Stimulated activated CD8-positive, alpha-beta memory T cell treated with anti-CD3 and anti-CD28 coated beads, Interleukin-4, amount 100 ng/mL, for 48 hours (primary cell): Measurements from ENCODE around the gene OSGIN1.

Experiments
- DNase-seq: peaks from one replicate; pipeline ENCODE4 v3.0.0-alpha.2; 2020

Gene OSGIN1

DNA sequence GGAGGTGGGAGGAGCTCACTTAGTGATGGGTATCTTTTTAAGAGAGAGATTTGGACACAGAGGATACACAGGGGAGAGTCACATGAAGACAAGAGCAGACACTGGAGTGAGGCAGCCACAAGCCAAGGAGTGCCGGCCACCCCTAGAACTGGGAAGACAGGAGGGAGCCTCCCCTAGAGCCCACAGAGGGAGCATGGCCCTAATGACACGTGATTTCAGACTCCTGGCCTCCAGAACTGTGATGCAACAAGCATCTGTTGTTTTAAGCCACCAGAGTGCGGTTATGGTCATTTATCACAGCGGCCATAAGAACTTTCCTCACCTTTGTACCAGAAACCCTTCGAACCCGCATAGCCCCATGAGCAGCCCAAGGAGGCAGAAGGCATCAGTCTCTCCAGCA, 56.2 kb downstream of the OSGIN1 start:
- no peak for DNase-seq

DNA sequence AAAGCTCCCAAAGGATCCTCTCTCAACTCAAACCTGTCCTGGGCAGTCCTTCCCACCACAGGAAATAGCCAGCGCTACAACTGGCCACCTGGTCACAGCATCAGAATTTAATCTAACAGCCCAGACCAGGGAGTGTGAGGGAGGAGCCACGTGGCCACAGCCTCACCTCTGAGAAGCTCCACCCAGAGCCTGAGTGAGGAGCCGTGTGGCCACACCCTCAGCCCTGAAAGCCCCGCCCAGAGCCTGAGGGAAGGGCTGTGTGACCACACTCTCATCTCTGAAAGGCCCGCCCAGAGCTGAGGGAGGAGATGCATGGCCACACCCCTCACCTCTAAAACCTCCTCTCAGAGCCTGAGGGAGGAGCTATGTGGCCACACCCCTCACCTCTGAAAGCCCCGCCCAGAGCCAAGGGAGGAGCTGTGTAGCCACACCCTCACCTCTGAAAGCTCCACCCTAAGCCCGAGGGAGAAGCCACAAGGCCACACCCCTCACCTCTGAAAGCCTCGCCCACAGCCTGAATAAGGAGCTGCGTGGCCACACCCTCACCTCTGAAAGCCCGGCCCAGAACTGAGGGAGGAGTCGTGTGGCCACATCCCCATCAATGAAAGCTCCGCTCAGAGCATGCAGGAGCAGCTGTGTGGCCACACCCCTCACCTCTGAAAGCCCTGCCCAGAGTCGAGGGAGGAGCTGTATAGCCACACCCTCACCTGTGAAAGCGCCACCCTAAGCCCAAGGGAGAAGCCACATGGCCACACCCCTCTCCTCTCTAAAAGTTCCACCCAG, 60.9 kb downstream of the OSGIN1 start:
- DNase-seq: peak; percentile 87

DNA sequence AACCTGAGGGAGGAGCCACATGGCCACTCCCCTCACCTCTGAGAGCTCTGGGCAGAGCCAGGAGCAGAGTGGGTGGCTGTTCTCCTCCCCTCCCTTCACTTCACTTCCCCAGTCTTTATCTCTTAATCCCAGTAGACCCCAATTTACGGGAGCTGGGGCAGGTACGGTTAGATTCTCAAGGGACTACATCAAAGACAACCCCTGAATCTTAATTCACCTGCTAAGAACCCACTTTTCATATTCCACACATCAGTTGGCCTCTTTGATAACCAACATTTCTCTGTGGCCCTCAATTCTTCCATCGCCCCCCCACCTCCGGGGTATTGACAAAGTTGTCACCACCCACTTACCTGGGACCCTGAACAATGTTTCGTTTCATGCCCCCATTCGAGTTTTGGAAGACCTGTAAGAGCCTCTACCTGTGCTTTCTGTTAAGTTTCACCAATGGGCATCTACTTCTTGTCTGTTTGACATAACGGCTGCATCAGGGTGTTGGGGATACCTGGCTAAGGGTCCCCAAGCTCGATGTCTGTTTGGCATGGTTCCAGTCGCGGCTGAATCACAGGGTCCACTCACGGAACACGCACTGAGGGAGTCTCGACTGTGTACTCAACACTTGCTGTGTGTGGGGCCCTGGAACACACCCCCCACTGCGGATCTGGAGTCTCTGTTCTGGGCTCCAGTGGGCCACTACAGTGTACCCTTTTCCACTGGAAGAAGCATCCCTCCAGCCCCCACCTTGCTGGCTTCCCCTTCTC, 61.7 kb downstream of the OSGIN1 start:
- no peak for DNase-seq

DNA sequence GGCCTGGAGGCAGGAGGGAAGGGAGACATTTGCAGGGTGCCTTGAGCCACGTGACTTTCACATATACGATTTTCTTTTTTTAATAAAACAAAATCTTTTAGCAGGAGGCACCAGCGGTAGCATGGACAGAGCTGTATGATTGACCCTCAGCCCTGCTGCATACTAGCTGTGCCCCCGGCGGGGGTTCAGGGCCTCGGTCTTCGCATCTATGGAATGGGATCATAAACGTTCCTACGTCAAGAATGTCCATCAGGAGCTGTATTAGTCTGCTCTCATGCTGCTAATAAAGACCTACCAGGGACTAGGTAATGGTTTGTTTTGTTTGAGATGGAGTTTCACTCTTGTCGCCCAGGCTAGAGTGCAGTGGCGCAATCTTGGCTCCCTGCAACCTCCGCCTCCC, 62.4 kb downstream of the OSGIN1 start:
- no peak for DNase-seq
